Endodermal cell (in vitro differentiated cells): ENCODE results near the gene USF2. TPM values are rescaled to one million over a fixed set of nuclear protein-coding genes. Genes with fewer than 3 reads are reported as not detected.
A peak's percentile ranks its signal among the peaks of the same experiment; 100 is the strongest.

Experiments used
- DNase-seq: peaks from one replicate; pipeline ENCODE4 v3.0.0-alpha.2; 2017
- H3K27ac ChIP-seq: 2 replicates; pipeline ENCODE4 v1.5.1; 2013; ENCODE audit warnings: mild to moderate bottlenecking, low read depth, low read length, moderate library complexity
- H3K27me3 ChIP-seq: 2 replicates; pipeline ENCODE4 v1.6.1; 2013; ENCODE audit warnings: mild to moderate bottlenecking, low read length, moderate library complexity; ENCODE audit not compliant: insufficient read depth, control insufficient read depth, poor library complexity, severe bottlenecking
- H3K36me3 ChIP-seq: 2 replicates; pipeline ENCODE4 v1.7.0; 2013; ENCODE audit warnings: mild to moderate bottlenecking, low read length, moderate library complexity; ENCODE audit not compliant: control insufficient read depth, insufficient read depth
- H3K4me1 ChIP-seq: one replicate; pipeline ENCODE4 v1.7.0; 2013; ENCODE audit warnings: low read length; ENCODE audit not compliant: control insufficient read depth, insufficient read depth
- H3K4me3 ChIP-seq: 2 replicates; pipeline ENCODE4 v1.5.1; 2013; ENCODE audit warnings: mild to moderate bottlenecking, low read length, moderate library complexity
- H3K9ac ChIP-seq: 2 replicates; pipeline ENCODE4 v1.6.1; 2013; ENCODE audit warnings: mild to moderate bottlenecking, low read length, moderate library complexity; ENCODE audit not compliant: poor library complexity, severe bottlenecking; ENCODE audit errors: extremely low read depth
- H3K9me3 ChIP-seq: 2 replicates; pipeline ENCODE4 v1.6.1; 2013; ENCODE audit warnings: mild to moderate bottlenecking, low read length, moderate library complexity; ENCODE audit not compliant: control insufficient read depth
- H3K27ac Mint-ChIP-seq: 2 replicates; pipeline ENCODE4 v1.8.0; 2020; ENCODE audit warnings: mixed read lengths
- H3K27me3 Mint-ChIP-seq: 2 replicates; pipeline ENCODE4 v1.8.0; 2021; ENCODE audit warnings: mild to moderate bottlenecking, mixed read lengths; ENCODE audit not compliant: insufficient read depth
- H3K36me3 Mint-ChIP-seq: 2 replicates; pipeline ENCODE4 v1.8.0; 2020; ENCODE audit warnings: low read depth, mixed read lengths
- H3K4me1 Mint-ChIP-seq: 2 replicates; pipeline ENCODE4 v1.8.0; 2020; ENCODE audit warnings: mixed read lengths
- H3K4me3 Mint-ChIP-seq: 2 replicates; pipeline ENCODE4 v1.8.0; 2020; ENCODE audit warnings: mild to moderate bottlenecking, moderate library complexity, mixed read lengths
- H3K9me3 Mint-ChIP-seq: 2 replicates; pipeline ENCODE4 v1.8.0; 2020; ENCODE audit warnings: mild to moderate bottlenecking, mixed read lengths
- WGBS, 2 experiments: methylation state at CpG; one replicate each; pipeline versions ENCODE4 v1.1.5 to v1.1.7; 2013; ENCODE audit warnings: missing lambda C conversion rate in 2 of 2, mixed read lengths in 1 of 2; ENCODE audit not compliant: insufficient coverage in 1 of 2, insufficient read length in 1 of 2; 5-methylcytosine and 5-hydroxymethylcytosine counted together
- total RNA-seq, 2 donors: library from RNA; stranded (reverse); fragmentation: NEBNext Ultra II Directional in 1 of 2; extraction: Animal tissue kit (Norgen Biotek cat#: 25700) in 1 of 2; gene quantifications; 2 replicates in 1 of 2; 3 replicates in 1 of 2; pipeline ENCODE4 v1.2.1, GENCODE V29; 2021
- TF ChIP-seq, protein P1 (sequence below): fragments of 200-600 bp; sonication (generic); conservative IDR thresholded peaks from 2 replicates; pipeline ENCODE4 v1.5.0; 2021; ENCODE audit warnings: antibody characterized with exemption, mild to moderate bottlenecking

The USF2 gene
- total RNA-seq, 2 donors from 2014 or later = 111 to 121 TPM

DNA sequence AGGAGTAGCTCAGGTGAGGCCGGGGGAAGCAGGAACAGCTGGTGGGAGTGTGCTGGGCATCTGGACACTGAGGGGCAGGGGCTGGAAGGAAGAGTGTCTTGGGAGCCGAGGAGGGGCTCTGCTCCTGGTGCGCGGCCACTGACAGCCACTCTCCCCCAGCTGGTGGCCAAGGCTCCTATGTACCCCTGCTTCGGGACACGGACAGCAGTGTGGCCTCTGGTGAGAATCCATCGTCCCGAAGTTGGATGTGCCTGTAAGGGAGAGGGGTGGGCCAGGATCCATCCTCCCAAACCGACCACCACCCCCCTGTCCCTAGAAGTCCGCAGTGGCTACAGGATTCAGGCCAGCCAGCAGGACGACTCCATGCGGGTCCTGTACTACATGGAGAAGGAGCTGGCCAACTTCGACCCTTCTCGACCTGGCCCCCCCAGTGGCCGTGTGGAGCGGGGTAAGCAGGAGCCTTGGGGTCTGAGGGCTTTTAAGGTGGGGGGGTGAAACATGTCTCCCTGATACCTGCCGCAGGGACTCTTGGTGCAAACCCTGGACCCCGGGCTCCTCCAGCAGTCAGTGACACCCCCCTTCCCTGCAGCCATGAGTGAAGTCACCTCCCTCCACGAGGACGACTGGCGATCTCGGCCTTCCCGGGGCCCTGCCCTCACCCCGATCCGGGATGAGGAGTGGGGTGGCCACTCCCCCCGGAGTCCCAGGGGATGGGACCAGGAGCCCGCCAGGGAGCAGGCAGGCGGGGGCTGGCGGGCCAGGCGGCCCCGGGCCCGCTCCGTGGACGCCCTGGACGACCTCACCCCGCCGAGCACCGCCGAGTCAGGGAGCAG, 2.0 kb upstream of the USF2 start:
- Mint-ChIP-seq H3K4me1 (peaks cover 10% of the 10 kb centered on the region), H3K9me3 (no peaks in the 10 kb centered on the region), H3K4me3 (peak overlapping the region; percentile 75), H3K27me3 (no peaks in the 10 kb centered on the region), H3K36me3 (peaks cover 53% of the 10 kb centered on the region), H3K27ac (no peak overlapping the region)
- H3K27ac ChIP-seq = no peak overlapping the region
- H3K4me3 ChIP-seq = peak overlapping the region; percentile 86
- H3K9me3 ChIP-seq = no peaks in the 10 kb centered on the region
- DNase-seq = peak; percentile 63
- H3K4me1 ChIP-seq = no peaks in the 10 kb centered on the region
- 79 to 81% methylated on average over 23 to 39 of the region's 39 CpGs for WGBS, 2 experiments
- TF ChIP-seq, protein P1, sequence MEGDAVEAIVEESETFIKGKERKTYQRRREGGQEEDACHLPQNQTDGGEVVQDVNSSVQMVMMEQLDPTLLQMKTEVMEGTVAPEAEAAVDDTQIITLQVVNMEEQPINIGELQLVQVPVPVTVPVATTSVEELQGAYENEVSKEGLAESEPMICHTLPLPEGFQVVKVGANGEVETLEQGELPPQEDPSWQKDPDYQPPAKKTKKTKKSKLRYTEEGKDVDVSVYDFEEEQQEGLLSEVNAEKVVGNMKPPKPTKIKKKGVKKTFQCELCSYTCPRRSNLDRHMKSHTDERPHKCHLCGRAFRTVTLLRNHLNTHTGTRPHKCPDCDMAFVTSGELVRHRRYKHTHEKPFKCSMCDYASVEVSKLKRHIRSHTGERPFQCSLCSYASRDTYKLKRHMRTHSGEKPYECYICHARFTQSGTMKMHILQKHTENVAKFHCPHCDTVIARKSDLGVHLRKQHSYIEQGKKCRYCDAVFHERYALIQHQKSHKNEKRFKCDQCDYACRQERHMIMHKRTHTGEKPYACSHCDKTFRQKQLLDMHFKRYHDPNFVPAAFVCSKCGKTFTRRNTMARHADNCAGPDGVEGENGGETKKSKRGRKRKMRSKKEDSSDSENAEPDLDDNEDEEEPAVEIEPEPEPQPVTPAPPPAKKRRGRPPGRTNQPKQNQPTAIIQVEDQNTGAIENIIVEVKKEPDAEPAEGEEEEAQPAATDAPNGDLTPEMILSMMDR = no peak
- peak overlapping the region; percentile 67 for H3K9ac ChIP-seq
- peaks cover 64% of the 10 kb centered on the region for H3K36me3 ChIP-seq
- H3K27me3 ChIP-seq = no peaks in the 10 kb centered on the region

DNA sequence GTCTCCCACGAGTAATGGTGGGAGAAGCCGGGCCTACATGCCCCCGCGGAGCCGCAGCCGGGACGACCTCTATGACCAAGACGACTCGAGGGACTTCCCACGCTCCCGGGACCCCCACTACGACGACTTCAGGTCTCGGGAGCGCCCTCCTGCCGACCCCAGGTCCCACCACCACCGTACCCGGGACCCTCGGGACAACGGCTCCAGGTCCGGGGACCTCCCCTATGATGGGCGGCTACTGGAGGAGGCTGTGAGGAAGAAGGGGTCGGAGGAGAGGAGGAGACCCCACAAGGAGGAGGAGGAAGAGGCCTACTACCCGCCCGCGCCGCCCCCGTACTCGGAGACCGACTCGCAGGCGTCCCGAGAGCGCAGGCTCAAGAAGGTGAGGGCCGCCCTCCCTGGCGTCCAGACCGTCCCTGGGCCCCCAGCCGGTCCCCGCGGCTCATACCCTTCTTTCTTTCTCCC, 1.4 kb upstream of the USF2 start:
- Histone ChIP-seq H3K4me1 (no peaks in the 10 kb centered on the region), H3K9ac (peak overlapping the region; percentile 67), H3K36me3 (peaks cover 65% of the 10 kb centered on the region), H3K27me3 (no peaks in the 10 kb centered on the region), H3K9me3 (no peaks in the 10 kb centered on the region), H3K4me3 (peak overlapping the region; percentile 86), H3K27ac (peak overlapping the region; percentile 68)
- DNase-seq = peak; percentile 76
- no peaks in the 10 kb centered on the region for H3K9me3 Mint-ChIP-seq
- H3K27me3 Mint-ChIP-seq = no peaks in the 10 kb centered on the region
- H3K27ac Mint-ChIP-seq = peak overlapping the region; percentile 97
- peaks cover 55% of the 10 kb centered on the region for H3K36me3 Mint-ChIP-seq
- peaks cover 12% of the 10 kb centered on the region for H3K4me1 Mint-ChIP-seq
- peak overlapping the region; percentile 75 for H3K4me3 Mint-ChIP-seq
- WGBS, 2 experiments = 19 to 25% methylated on average over 14 to 40 of the region's 40 CpGs
- TF ChIP-seq, protein P1 = no peak

DNA sequence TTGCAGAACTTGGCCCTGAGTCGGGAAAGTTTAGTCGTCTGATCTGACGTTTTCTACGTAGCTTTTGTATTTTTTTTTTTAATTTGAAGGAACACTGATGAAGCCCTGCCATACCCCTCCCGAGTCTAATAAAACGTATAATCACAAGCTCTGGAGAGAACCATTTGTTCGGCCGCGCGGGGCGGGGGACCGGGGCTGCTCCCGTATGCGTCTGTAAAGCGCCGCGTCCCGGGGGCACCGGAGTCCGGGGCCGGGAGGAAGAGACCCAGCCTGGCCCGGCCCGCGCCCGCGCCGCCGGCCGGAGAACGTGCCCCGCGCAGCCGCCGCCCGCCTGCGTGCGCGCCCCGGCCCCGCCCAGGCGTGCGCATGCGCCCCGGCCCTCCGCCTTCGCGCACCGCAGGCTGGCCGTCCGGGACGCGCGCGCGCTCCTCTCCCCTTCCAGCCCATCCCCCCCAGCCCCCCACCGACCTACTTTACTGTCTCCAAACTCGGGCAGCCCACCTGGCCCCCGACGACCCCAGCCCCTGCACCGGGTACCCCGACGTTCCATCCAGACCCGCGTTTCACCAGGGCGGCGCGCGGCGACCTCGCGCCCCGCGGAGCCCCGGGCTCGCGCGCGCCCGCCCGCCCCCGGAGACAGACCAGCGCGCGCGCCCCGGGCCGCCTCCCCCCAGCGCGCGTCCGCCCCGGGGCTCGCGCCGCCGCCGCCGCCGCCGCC, 785 bp upstream of the USF2 start:
- peak overlapping the region; percentile 68 for H3K27ac ChIP-seq
- H3K9ac ChIP-seq = peak overlapping the region; percentile 67
- TF ChIP-seq, protein P1 = no peak
- H3K27me3 ChIP-seq = no peaks in the 10 kb centered on the region
- H3K9me3 ChIP-seq = no peaks in the 10 kb centered on the region
- 0% methylated on average over 4 to 100 of the region's 100 CpGs for WGBS, 2 experiments
- peak overlapping the region; percentile 86 for H3K4me3 ChIP-seq
- peak overlapping the region; percentile 75 for H3K4me3 Mint-ChIP-seq
- H3K4me1 ChIP-seq = no peaks in the 10 kb centered on the region
- peaks cover 53% of the 10 kb centered on the region for H3K36me3 Mint-ChIP-seq
- no peaks in the 10 kb centered on the region for H3K9me3 Mint-ChIP-seq
- DNase-seq = peak; percentile 86
- H3K27me3 Mint-ChIP-seq = no peaks in the 10 kb centered on the region
- peaks cover 60% of the 10 kb centered on the region for H3K36me3 ChIP-seq
- H3K27ac Mint-ChIP-seq = peak overlapping the region; percentile 97
- H3K4me1 Mint-ChIP-seq = peaks cover 12% of the 10 kb centered on the region
